Erythroblast (primary cell): Measurements from ENCODE around the gene FAM168A.

ENCODE experiments used
- GATA1 ChIP-seq: IDR thresholded peaks from 2 replicates; pipeline ENCODE4 v1.6.1; 2011; ENCODE audit warnings: low read depth, mild to moderate bottlenecking, control low read depth, low read length, moderate library complexity
- POLR2A ChIP-seq: IDR thresholded peaks from 2 replicates; pipeline ENCODE4 v1.6.1; 2011; ENCODE audit warnings: mild to moderate bottlenecking, low read length

DNA sequence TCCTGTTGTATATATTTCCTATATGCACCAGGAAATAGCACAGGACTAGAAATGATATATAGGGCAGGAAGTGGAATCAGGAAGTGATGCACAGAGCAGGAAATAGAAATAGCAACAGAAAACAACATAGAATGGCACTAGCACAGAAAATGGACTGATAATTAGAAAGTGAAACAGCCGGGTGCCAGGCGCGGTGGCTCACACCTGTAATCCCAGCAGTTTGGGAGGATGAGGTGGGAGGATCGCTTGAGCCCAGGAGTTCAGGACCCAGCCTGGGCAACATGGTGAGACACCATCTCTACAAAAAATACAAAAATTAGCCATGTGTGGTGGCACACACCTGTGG lies 231.7 kb downstream of the FAM168A start:
- TF ChIP-seq POLR2A, result no peak
- no peak for TF ChIP-seq GATA1
